Ishikawa (cell line): ENCODE measurements around the gene LRCOL1.

Experiments used
- CEBPB ChIP-seq: IDR thresholded peaks from 2 replicates; pipeline ENCODE4 v1.6.1; 2012
- CREB1 ChIP-seq: IDR thresholded peaks from 2 replicates; pipeline ENCODE4 v1.6.1; 2012; ENCODE audit warnings: low read depth
- EGR1 ChIP-seq: IDR thresholded peaks from 2 replicates; pipeline ENCODE4 v1.6.1; 2012
- EP300 ChIP-seq: IDR thresholded peaks from 2 replicates; pipeline ENCODE4 v1.6.1; 2012; ENCODE audit warnings: borderline replicate concordance
- FOXM1 ChIP-seq: IDR thresholded peaks from 2 replicates; pipeline ENCODE4 v1.6.1; 2012; ENCODE audit warnings: low read depth, borderline replicate concordance
- NFIC ChIP-seq: IDR thresholded peaks from 2 replicates; pipeline ENCODE4 v1.6.1; 2012
- RAD21 ChIP-seq: IDR thresholded peaks from 2 replicates; pipeline ENCODE4 v1.6.1; 2012; ENCODE audit warnings: low read depth
- TAF1 ChIP-seq: IDR thresholded peaks from 2 replicates; pipeline ENCODE4 v1.6.1; 2012; ENCODE audit warnings: low read depth, mild to moderate bottlenecking
- TCF12 ChIP-seq: IDR thresholded peaks from 2 replicates; pipeline ENCODE4 v1.6.1; 2012; ENCODE audit warnings: low read depth
- TEAD4 ChIP-seq: IDR thresholded peaks from 2 replicates; pipeline ENCODE4 v1.6.1; 2012
- YY1 ChIP-seq: IDR thresholded peaks from 2 replicates; pipeline ENCODE4 v1.6.1; 2012; ENCODE audit warnings: low read depth
- ZBTB7A ChIP-seq: IDR thresholded peaks from 2 replicates; pipeline ENCODE4 v1.6.1; 2012; ENCODE audit warnings: low read depth
- TF ChIP-seq, protein P1 (sequence below): IDR thresholded peaks from 2 replicates; pipeline ENCODE4 v1.6.1; 2012
- TF ChIP-seq, protein P2 (sequence below): IDR thresholded peaks from 2 replicates; pipeline ENCODE4 v1.6.1; 2012
- TF ChIP-seq, protein P3 (sequence below): IDR thresholded peaks from 2 replicates; pipeline ENCODE4 v1.6.1; 2012; ENCODE audit warnings: low read depth, mild to moderate bottlenecking

LRCOL1 gene

DNA sequence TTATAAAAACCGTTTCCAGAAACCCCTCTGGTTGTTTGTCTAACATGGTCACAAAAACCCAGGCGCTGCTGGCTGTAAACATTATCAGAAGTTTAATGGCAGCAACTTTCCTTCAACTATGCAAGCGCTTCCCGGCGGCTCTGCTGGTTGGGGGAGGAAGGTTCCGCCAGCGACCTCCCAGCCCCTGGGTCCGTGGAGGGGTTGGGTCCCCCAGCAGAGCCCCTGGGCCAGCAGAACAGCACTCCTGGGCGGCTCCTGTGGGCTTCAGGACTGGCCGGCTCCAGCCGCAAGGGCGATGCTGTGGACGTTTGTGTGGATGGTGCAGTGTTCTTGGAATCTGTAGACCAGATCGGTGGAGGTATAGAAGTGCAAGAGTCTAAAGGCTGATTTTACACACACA is 26.0 kb downstream of the LRCOL1 start:
- TF ChIP-seq YY1 (no peak), CREB1 (no peak), CEBPB (no peak), ZBTB7A (no peak), NFIC (no peak), TCF12 (no peak), RAD21 (no peak), TEAD4 (no peak), FOXM1 (no peak), TAF1 (no peak)
- TF ChIP-seq, protein P1, sequence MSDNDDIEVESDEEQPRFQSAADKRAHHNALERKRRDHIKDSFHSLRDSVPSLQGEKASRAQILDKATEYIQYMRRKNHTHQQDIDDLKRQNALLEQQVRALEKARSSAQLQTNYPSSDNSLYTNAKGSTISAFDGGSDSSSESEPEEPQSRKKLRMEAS, result no peak
- TF ChIP-seq, protein P2, sequence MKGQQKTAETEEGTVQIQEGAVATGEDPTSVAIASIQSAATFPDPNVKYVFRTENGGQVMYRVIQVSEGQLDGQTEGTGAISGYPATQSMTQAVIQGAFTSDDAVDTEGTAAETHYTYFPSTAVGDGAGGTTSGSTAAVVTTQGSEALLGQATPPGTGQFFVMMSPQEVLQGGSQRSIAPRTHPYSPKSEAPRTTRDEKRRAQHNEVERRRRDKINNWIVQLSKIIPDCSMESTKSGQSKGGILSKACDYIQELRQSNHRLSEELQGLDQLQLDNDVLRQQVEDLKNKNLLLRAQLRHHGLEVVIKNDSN, result no peak

DNA sequence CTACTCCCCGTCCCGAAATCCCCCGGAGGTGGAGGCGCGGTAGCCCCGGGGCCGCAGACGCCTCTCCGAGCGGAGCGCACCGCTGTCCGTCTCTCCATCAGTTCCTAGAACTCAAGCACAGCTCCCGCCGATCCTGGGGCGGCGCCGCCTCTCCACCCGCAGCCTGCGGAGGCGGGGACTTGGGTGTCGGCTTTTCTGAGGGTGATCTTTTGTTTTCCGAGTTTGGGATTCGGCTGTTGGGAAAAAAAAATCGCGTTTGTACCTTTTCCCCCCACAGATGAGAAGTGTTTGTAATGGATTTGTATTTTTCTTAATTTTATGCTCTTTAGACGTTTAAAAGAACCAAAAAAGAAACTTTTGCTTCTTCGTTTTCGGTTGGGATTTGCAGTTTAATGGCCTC is 26.6 kb downstream of the LRCOL1 start:
- TF ChIP-seq, protein P1, result no peak
- no peak for TF ChIP-seq FOXM1
- TF ChIP-seq EGR1, result no peak
- TF ChIP-seq ZBTB7A, result no peak
- no peak for TF ChIP-seq TCF12

DNA sequence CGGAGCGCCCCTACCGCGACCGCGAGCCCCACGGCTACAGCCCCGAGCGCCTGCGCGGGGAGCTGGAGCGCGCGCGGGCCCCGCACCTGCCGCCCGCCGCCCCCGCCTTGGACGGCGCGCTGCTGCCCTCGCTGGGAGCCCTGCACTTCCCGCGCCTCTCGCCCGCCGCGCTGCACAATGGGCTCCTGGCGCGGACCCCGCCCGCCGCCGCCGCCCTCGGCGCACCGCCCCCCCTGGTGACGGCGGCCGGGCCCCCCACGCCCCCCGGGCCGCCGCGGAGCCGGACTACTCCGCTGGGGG is 27.0 kb downstream of the LRCOL1 start:
- TF ChIP-seq FOXM1 (no peak), YY1 (no peak), EGR1 (no peak), TEAD4 (no peak), CEBPB (no peak), NFIC (no peak), EP300 (no peak), TAF1 (no peak), CREB1 (no peak), TCF12 (no peak), ZBTB7A (no peak)
- TF ChIP-seq, protein P1, result no peak
- TF ChIP-seq, protein P3, sequence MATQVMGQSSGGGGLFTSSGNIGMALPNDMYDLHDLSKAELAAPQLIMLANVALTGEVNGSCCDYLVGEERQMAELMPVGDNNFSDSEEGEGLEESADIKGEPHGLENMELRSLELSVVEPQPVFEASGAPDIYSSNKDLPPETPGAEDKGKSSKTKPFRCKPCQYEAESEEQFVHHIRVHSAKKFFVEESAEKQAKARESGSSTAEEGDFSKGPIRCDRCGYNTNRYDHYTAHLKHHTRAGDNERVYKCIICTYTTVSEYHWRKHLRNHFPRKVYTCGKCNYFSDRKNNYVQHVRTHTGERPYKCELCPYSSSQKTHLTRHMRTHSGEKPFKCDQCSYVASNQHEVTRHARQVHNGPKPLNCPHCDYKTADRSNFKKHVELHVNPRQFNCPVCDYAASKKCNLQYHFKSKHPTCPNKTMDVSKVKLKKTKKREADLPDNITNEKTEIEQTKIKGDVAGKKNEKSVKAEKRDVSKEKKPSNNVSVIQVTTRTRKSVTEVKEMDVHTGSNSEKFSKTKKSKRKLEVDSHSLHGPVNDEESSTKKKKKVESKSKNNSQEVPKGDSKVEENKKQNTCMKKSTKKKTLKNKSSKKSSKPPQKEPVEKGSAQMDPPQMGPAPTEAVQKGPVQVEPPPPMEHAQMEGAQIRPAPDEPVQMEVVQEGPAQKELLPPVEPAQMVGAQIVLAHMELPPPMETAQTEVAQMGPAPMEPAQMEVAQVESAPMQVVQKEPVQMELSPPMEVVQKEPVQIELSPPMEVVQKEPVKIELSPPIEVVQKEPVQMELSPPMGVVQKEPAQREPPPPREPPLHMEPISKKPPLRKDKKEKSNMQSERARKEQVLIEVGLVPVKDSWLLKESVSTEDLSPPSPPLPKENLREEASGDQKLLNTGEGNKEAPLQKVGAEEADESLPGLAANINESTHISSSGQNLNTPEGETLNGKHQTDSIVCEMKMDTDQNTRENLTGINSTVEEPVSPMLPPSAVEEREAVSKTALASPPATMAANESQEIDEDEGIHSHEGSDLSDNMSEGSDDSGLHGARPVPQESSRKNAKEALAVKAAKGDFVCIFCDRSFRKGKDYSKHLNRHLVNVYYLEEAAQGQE, result no peak
- TF ChIP-seq, protein P2, result no peak

DNA sequence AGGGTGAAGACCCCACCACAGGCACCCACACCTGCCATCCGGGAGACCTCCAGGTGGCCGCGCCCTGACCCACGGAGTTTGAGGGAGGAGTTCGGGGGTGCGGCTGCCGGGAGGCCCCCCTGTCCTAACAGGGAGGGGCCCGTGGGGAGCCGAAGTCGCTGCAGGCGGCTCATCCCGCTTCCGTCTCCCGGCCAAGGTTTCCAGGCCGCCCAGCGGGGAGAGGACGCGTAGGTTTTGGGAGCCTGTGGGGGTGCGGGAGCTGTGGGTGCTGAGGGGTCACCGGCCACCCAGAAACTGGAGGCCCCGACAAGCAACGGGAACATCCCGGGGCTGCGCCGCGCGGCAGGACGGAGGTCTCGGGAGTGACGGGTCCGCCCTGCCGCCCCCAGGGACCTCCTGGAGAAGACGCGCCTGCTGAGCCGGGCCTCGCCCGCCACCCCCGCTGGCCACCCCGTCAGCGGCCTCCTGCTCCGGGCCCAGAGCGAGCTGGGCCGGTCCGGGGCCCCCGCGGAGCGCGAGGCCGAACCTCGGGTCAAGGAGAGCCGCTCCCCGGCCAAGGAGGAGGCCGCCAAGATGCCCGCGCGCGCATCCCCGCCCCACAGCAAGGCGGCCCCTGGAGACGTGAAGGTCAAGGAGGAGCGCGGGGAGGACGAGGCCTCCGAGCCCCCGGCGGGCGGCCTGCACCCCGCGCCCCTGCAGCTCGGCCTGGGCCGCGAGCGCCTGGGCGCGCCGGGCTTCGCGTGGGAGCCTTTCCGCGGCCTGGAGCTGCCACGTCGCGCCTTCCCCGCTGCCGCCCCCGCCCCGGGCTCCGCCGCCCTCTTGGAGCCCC is 27.6 kb downstream of the LRCOL1 start:
- no peak for TF ChIP-seq TEAD4
- TF ChIP-seq CEBPB, result no peak
- no peak for TF ChIP-seq YY1
- TF ChIP-seq, protein P1, result no peak
- no peak for TF ChIP-seq EGR1
- no peak for TF ChIP-seq RAD21
- TF ChIP-seq, protein P2, result no peak
- no peak for TF ChIP-seq NFIC
- TF ChIP-seq CREB1, result no peak
- TF ChIP-seq, protein P3, result no peak
- no peak for TF ChIP-seq ZBTB7A
- no peak for TF ChIP-seq TAF1
- no peak for TF ChIP-seq TCF12
- TF ChIP-seq FOXM1, result no peak
- no peak for TF ChIP-seq EP300

DNA sequence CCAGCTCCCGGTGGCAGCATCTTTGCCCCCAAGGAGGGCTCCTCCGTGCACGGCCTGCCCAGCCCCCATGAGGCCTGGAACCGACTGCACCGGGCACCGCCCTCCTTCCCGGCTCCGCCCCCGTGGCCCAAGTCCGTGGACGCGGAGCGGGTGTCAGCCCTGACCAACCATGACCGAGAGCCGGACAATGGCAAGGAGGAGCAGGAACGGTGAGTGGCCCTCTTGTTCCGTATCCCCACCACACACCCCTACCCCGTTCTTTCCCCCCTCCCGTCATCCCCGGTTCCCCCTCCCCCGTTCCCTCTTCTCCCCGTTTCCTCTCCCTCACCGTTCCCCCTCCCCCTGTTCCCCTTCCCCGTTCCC is 28.3 kb downstream of the LRCOL1 start:
- TF ChIP-seq CREB1 (no peak), CEBPB (no peak), TCF12 (no peak), TAF1 (no peak), EP300 (no peak), YY1 (no peak), ZBTB7A (no peak), EGR1 (no peak)
- TF ChIP-seq, protein P2, result no peak
- TF ChIP-seq, protein P3, result no peak
